Transverse colon (tissue), 4 donors: ENCODE measurements around the gene DENND1A.

ENCODE experiments used
- CTCF ChIP-seq, 5 experiments: fragments of 200-600 bp in 3 of 5; fragments of 450-650 bp in 2 of 5; sonication (generic) in 3 of 5; IDR thresholded peaks; 1 replicate in 2 of 5; 2 replicates in 3 of 5; pipeline ENCODE4 v1.5.1; 2016 to 2017; ENCODE audit warnings: antibody characterized with exemption in 5 of 5, inconsistent platforms in 3 of 5, mild to moderate bottlenecking in 2 of 5, moderate library complexity in 1 of 5
- EP300 ChIP-seq: sonication (generic); formaldehyde crosslinking; IDR thresholded peaks from one replicate; pipeline ENCODE4 v1.6.1; 2017; ENCODE audit warnings: antibody characterized with exemption, low read depth
- POLR2A ChIP-seq: fragments of 450-650 bp; IDR thresholded peaks from one replicate; pipeline ENCODE4 v1.6.1; 2016; ENCODE audit warnings: antibody characterized with exemption, mild to moderate bottlenecking, moderate library complexity
- POLR2AphosphoS5 ChIP-seq, 3 donors: sonication (generic); formaldehyde crosslinking; IDR thresholded peaks; one replicate each; pipeline ENCODE4 v1.6.1; 2016; ENCODE audit warnings: antibody characterized with exemption in 3 of 3

GRCh38 chr9:123640792-123641222 is 289.1 kb downstream of the DENND1A start:
- TF ChIP-seq CTCF (IDR thresholded peaks at IDR 0.05) = no peak
- no peak for TF ChIP-seq EP300
- TF ChIP-seq POLR2A = no peak
- TF ChIP-seq POLR2AphosphoS5 (IDR thresholded peaks at IDR 0.05) = no peak
